ENCODE results near the gene NEU4.

GRCh38 chr2:241855888-241856422 is 47.0 kb downstream of the NEU4 start:
- TF ChIP-seq POLR2A (IDR thresholded peaks at IDR 0.05) = no peak
- no peak for TF ChIP-seq CTCF (IDR thresholded peaks at IDR 0.05)

All from testis (tissue), 2 donors.